Upper lobe of left lung (tissue), 6 donors: ENCODE measurements around the gene GRIK4. TPM values are rescaled to one million over a fixed set of nuclear protein-coding genes. Genes with fewer than 3 reads are reported as not detected.

Source experiments
- ATAC-seq, 2 donors: fragments of 200-7000 bp; cut with Tn5 transposase; one replicate each; pipeline ENCODE4 v1.9.1; 2022; ENCODE audit warnings: mild to moderate bottlenecking in 2 of 2, moderate library complexity in 2 of 2; ENCODE audit not compliant: low FRiP score in 2 of 2
- DNase-seq, 2 donors: peaks; one replicate each; pipeline ENCODE4 v3.0.0-alpha.2; 2019 to 2020
- H3K27ac ChIP-seq, 4 donors: fragments of 200-600 bp; sonication (generic); one replicate each; pipeline ENCODE4 v1.5.1; 2016 to 2019
- H3K27me3 ChIP-seq, 4 donors: fragments of 200-600 bp; sonication (generic); one replicate each; pipeline ENCODE4 v1.5.1; 2017 to 2019
- H3K36me3 ChIP-seq, 4 donors: fragments of 200-600 bp; sonication (generic); one replicate each; pipeline ENCODE4 v1.5.1; 2016 to 2019
- H3K4me1 ChIP-seq, 4 donors: fragments of 200-600 bp; sonication (generic); one replicate each; pipeline ENCODE4 v1.5.1; 2018 to 2019
- H3K4me3 ChIP-seq, 4 donors: fragments of 200-600 bp; sonication (generic); one replicate each; pipeline ENCODE4 v1.5.1; 2017 to 2019; ENCODE audit warnings: mild to moderate bottlenecking in 2 of 4, moderate library complexity in 1 of 4
- H3K9me3 ChIP-seq, 4 donors: fragments of 200-600 bp; sonication (generic); one replicate each; pipeline ENCODE4 v1.5.1; 2018 to 2019
- EP300 ChIP-seq, 4 donors: sonication (generic); formaldehyde crosslinking; IDR thresholded peaks; one replicate each; pipeline ENCODE4 v1.5.1; 2017; ENCODE audit warnings: antibody characterized with exemption in 4 of 4, control low read depth in 2 of 4
- POLR2A ChIP-seq, 4 donors: fragments of 450-650 bp; IDR thresholded peaks; one replicate each; pipeline ENCODE4 v1.5.1; 2016 to 2017; ENCODE audit warnings: antibody characterized with exemption in 4 of 4, mild to moderate bottlenecking in 2 of 4
- POLR2AphosphoS5 ChIP-seq, 2 donors: sonication (generic); formaldehyde crosslinking; IDR thresholded peaks; one replicate each; pipeline ENCODE4 v1.5.1; 2017; ENCODE audit warnings: antibody characterized with exemption in 2 of 2
- WGBS, 2 donors: methylation state at CpG; one replicate each; pipeline ENCODE4 v1.1.5; 2017 to 2018; 5-methylcytosine and 5-hydroxymethylcytosine counted together
- total RNA-seq, 6 donors: library from RNA; depleted of rRNA in 4 of 6; stranded (reverse); fragments of >200 nt in 4 of 6; gene quantifications; one replicate each; pipeline versions ENCODE4 v1.1.0 to v1.2.1, GENCODE V29; 2016 to 2021
- TF ChIP-seq, protein P1 (sequence below), 6 experiments: fragments of 450-650 bp in 4 of 6; fragments of 200-600 bp in 2 of 6; sonication (generic) in 2 of 6; IDR thresholded peaks; one replicate each; pipeline ENCODE4 v1.5.1; 2016 to 2019; ENCODE audit warnings: antibody characterized with exemption in 6 of 6
- donor health status: DM: no; HTN: no; CAD: no; lungs with moderate emphysema.
- donor health status: DM: no; HTN: yes; CAD: no; lungs with severe emphysema.

The GRIK4 gene
- total RNA-seq, 6 donors from 2014 or later: 0.30 to 8.4 (median 0.78) TPM

DNA sequence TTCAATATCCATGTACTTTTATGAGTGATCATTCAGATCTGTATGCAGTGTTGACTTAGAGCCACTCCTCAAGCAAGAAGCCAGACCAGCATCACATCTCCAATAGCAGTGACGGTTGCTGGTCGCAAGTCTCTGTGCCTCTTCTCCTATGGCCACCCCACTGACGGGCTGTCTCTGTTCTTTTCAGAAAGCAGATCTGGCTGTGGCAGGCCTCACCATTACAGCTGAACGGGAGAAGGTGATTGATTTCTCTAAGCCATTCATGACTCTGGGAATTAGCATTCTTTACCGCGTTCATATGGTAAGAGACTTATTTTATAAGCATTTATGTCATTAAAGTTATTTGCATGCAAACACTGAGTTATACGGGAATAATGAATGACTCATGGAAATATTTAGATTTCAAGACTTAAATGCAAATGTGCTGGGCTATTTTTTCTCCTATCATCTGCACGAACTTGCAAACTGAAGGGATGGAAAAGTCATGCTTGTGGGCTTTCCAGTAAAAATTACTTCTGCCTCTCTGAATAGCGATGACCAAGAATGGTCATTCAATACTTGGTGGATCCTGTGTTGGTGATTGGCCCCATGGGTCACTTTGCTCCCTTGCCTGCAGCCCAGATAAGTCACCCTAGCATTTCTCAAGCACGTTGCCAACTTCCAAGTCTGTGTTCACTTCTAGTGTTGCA lies 428.8 kb downstream of the GRIK4 start:
- no peaks in the 10 kb centered on the region for H3K27me3 ChIP-seq
- no peaks in the 10 kb centered on the region for H3K4me1 ChIP-seq
- no peak for TF ChIP-seq POLR2A (IDR thresholded peaks at IDR 0.05)
- TF ChIP-seq POLR2AphosphoS5 (IDR thresholded peaks at IDR 0.05): no peak
- TF ChIP-seq, protein P1, sequence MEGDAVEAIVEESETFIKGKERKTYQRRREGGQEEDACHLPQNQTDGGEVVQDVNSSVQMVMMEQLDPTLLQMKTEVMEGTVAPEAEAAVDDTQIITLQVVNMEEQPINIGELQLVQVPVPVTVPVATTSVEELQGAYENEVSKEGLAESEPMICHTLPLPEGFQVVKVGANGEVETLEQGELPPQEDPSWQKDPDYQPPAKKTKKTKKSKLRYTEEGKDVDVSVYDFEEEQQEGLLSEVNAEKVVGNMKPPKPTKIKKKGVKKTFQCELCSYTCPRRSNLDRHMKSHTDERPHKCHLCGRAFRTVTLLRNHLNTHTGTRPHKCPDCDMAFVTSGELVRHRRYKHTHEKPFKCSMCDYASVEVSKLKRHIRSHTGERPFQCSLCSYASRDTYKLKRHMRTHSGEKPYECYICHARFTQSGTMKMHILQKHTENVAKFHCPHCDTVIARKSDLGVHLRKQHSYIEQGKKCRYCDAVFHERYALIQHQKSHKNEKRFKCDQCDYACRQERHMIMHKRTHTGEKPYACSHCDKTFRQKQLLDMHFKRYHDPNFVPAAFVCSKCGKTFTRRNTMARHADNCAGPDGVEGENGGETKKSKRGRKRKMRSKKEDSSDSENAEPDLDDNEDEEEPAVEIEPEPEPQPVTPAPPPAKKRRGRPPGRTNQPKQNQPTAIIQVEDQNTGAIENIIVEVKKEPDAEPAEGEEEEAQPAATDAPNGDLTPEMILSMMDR (IDR thresholded peaks at IDR 0.05): no peak
- no peak for TF ChIP-seq EP300 (IDR thresholded peaks at IDR 0.05)
- no peaks in the 10 kb centered on the region for H3K36me3 ChIP-seq
- WGBS, 2 donors: 89 to 92% methylated on average over 10 of the region's 10 CpGs
- peaks cover 4 to 12% (median 7%) of the 10 kb centered on the region in 4 donors for H3K9me3 ChIP-seq
- DNase-seq (no peak), ATAC-seq (no peak)
- H3K27ac ChIP-seq: no peak overlapping the region
- H3K4me3 ChIP-seq: no peak overlapping the region

DNA sequence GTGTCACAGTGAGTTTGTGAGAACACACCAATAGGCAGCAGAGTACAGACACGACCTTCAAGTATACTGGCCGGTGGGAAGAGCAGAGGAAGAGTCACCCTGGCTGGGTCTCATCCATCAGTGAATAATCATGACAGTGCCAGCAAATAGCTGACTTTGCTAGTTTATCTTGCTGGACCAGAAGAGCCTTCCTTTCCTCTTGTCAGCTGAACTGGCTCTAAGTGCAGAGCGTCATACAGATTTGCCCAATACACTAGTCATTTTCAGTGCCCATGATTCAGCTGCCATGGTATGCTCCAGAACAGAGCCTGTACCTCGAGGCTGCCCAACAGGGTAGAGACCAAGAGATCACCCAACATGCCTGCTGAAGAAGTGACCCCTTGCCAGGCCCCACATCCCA lies 429.5 kb downstream of the GRIK4 start:
- 60 to 70% methylated on average over 4 of the region's 4 CpGs for WGBS, 2 donors
- no peaks in the 10 kb centered on the region for H3K4me1 ChIP-seq
- TF ChIP-seq POLR2AphosphoS5 (IDR thresholded peaks at IDR 0.05) (no peak), POLR2A (IDR thresholded peaks at IDR 0.05) (no peak), EP300 (IDR thresholded peaks at IDR 0.05) (no peak)
- TF ChIP-seq, protein P1 (IDR thresholded peaks at IDR 0.05): no peak

DNA sequence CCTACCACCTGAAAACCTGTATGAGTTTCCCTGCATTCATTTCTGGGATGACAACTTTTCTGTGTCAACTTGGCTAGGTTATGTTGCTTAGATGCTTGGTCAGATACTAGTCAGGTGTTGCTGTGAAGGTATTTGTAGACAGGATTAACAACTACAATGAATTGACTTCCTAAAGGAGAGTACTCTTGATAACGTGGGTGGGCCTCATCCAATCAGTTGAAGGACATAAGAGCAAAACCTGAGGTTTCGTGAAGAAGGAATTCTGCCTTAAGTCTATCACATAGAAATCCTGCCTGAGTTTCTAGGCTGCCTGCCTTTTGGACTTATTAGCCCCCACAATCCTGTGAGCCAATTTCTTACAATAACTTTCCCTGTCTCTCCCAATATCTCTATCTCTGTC lies 431.2 kb downstream of the GRIK4 start:
- H3K27ac ChIP-seq: no peak overlapping the region
- H3K27me3 ChIP-seq: no peaks in the 10 kb centered on the region
- TF ChIP-seq EP300 (IDR thresholded peaks at IDR 0.05) (no peak), POLR2A (IDR thresholded peaks at IDR 0.05) (no peak), POLR2AphosphoS5 (IDR thresholded peaks at IDR 0.05) (no peak)
- TF ChIP-seq, protein P1 (IDR thresholded peaks at IDR 0.05): no peak
- ATAC-seq (no peak), DNase-seq (no peak)
- WGBS, 2 donors: 71 to 90% methylated on average over 2 of the region's 2 CpGs
- peaks cover 4 to 14% (median 8%) of the 10 kb centered on the region in 4 donors for H3K9me3 ChIP-seq
- no peaks in the 10 kb centered on the region for H3K4me1 ChIP-seq
- H3K4me3 ChIP-seq: no peak overlapping the region
- no peaks in the 10 kb centered on the region for H3K36me3 ChIP-seq

More for the DNA sequence above, 429.5 kb downstream of the GRIK4 start:
- Histone ChIP-seq H3K27ac (no peak overlapping the region), H3K27me3 (no peaks in the 10 kb centered on the region), H3K9me3 (peaks cover 4 to 14% (median 8%) of the 10 kb centered on the region in 4 donors), H3K36me3 (no peaks in the 10 kb centered on the region), H3K4me3 (no peak overlapping the region)
- no peak for DNase-seq
- ATAC-seq: no peak

DNA sequence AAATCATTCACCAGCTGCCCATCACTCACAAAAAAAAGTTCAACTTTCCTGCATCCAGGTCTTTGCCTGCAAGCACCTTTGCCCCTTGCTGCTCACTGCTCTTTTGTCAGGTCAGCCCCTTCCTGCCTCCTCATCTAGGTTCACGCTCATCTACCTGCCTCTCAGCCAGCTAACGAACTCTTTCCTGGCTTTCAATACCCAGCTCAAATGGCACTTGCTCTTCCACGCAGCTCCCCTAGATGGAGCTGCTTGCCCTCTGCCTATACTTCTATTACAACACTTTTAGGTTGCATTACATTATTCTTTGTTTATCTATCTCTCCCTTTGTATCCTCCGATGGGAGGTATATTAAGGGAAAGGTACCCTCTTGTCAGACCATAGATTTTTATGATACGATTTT lies 433.5 kb downstream of the GRIK4 start:
- Histone ChIP-seq H3K27ac (no peak overlapping the region), H3K27me3 (no peaks in the 10 kb centered on the region), H3K4me3 (no peak overlapping the region), H3K36me3 (no peaks in the 10 kb centered on the region), H3K9me3 (peaks cover 4 to 14% (median 8%) of the 10 kb centered on the region in 4 donors), H3K4me1 (no peaks in the 10 kb centered on the region)
- 80 to 81% methylated on average over 5 of the region's 5 CpGs for WGBS, 2 donors
- DNase-seq (no peak), ATAC-seq (no peak)
- TF ChIP-seq, protein P1 (IDR thresholded peaks at IDR 0.05): no peak
- TF ChIP-seq POLR2AphosphoS5 (IDR thresholded peaks at IDR 0.05) (no peak), POLR2A (IDR thresholded peaks at IDR 0.05) (no peak), EP300 (IDR thresholded peaks at IDR 0.05) (no peak)

DNA sequence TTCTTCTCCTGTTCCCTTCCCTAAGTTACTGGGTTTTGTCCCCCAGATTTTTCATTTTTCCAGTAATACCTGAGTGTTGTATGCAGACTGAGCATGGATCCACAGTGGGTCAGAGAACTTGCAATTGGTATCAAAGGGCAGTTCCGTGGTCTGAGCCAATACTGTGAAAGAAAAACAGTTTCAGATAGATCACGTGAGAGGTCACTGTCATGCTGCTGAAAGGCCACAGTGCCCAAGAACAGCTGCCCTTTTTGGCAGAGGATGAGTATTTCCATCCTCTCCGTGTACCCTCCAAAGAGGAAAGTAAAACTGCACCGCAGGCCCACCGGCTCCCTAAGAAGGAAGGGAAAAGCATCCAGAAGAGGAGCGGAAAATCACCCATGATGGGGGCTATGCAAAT lies 439.3 kb downstream of the GRIK4 start:
- no peak overlapping the region for H3K4me3 ChIP-seq
- no peaks in the 10 kb centered on the region for H3K27me3 ChIP-seq
- TF ChIP-seq EP300 (IDR thresholded peaks at IDR 0.05) (no peak), POLR2A (IDR thresholded peaks at IDR 0.05) (no peak), POLR2AphosphoS5 (IDR thresholded peaks at IDR 0.05) (no peak)
- TF ChIP-seq, protein P1 (IDR thresholded peaks at IDR 0.05): no peak
- H3K36me3 ChIP-seq: no peaks in the 10 kb centered on the region
- peaks cover 0 to 5% (median 3%) of the 10 kb centered on the region in 4 donors for H3K4me1 ChIP-seq
- no peak overlapping the region for H3K27ac ChIP-seq
- H3K9me3 ChIP-seq: no peaks in the 10 kb centered on the region
- WGBS, 2 donors: 70 to 82% methylated on average over 6 of the region's 6 CpGs
- DNase-seq (no peak), ATAC-seq (no peak)
